SJCRH30 (cell line): ENCODE measurements around the gene FSTL4. TPM values are rescaled to one million over a fixed set of nuclear protein-coding genes. Genes with fewer than 3 reads are reported as not detected.

Experiments
- DNase-seq, 2 experiments: peaks; one replicate each; pipeline ENCODE4 v3.0.0-alpha.2; 2015 to 2020
- H3K27ac ChIP-seq: fragments of 250-450 bp; sonication (Bioruptor Pico); 2 replicates; pipeline ENCODE4 v1.5.1; 2020; ENCODE audit warnings: mild to moderate bottlenecking, moderate library complexity
- H3K27me3 ChIP-seq: fragments of 250-450 bp; sonication (Bioruptor Pico); 2 replicates; pipeline ENCODE4 v1.5.1; 2020; ENCODE audit warnings: mild to moderate bottlenecking, moderate library complexity
- H3K36me3 ChIP-seq: fragments of 250-450 bp; sonication (Bioruptor Pico); 2 replicates; pipeline ENCODE4 v1.5.1; 2020; ENCODE audit warnings: mild to moderate bottlenecking, moderate library complexity
- H3K4me1 ChIP-seq: fragments of 250-450 bp; sonication (Bioruptor Pico); 2 replicates; pipeline ENCODE4 v1.5.1; 2020; ENCODE audit warnings: mild to moderate bottlenecking, moderate library complexity
- H3K4me3 ChIP-seq: fragments of 250-450 bp; sonication (Bioruptor Pico); 2 replicates; pipeline ENCODE4 v1.5.1; 2020; ENCODE audit warnings: mild to moderate bottlenecking, moderate library complexity
- H3K9me3 ChIP-seq: fragments of 250-450 bp; sonication (Bioruptor Pico); replicated peaks from 2 replicates; pipeline ENCODE4 v1.5.1; 2020; ENCODE audit warnings: mild to moderate bottlenecking, moderate library complexity
- total RNA-seq: library from RNA; depleted of rRNA; stranded (reverse); fragments of >200 nt; shearing (Covaris generic); gene quantifications from 2 replicates; pipeline ENCODE4 v1.2.3, GENCODE V29; 2014

FSTL4 gene
- total RNA-seq, 1 experiment from 2014 or later: 7.1 TPM

GRCh38 chr5:133147815-133148567, 464.4 kb downstream of the FSTL4 start:
- H3K27me3 ChIP-seq: no peaks in the 10 kb centered on the region
- no peak for DNase-seq
- H3K4me3 ChIP-seq: no peak overlapping the region
- H3K27ac ChIP-seq: no peak overlapping the region
- peaks cover 21% of the 10 kb centered on the region for H3K4me1 ChIP-seq
- H3K9me3 ChIP-seq: no peaks in the 10 kb centered on the region
- H3K36me3 ChIP-seq: no peaks in the 10 kb centered on the region

- Histone ChIP-seq H3K4me3 (no peak overlapping the region), H3K36me3 (no peaks in the 10 kb centered on the region), H3K27me3 (no peaks in the 10 kb centered on the region), H3K27ac (no peak overlapping the region), H3K4me1 (peaks cover 21% of the 10 kb centered on the region), H3K9me3 (no peaks in the 10 kb centered on the region)
- DNase-seq: peak; percentile 75 to 80
Observed at GRCh38 chr5:133147411-133147810, 464.9 kb downstream of the FSTL4 start.
